ENCODE measurements around the gene GORAB.

Gene GORAB

DNA sequence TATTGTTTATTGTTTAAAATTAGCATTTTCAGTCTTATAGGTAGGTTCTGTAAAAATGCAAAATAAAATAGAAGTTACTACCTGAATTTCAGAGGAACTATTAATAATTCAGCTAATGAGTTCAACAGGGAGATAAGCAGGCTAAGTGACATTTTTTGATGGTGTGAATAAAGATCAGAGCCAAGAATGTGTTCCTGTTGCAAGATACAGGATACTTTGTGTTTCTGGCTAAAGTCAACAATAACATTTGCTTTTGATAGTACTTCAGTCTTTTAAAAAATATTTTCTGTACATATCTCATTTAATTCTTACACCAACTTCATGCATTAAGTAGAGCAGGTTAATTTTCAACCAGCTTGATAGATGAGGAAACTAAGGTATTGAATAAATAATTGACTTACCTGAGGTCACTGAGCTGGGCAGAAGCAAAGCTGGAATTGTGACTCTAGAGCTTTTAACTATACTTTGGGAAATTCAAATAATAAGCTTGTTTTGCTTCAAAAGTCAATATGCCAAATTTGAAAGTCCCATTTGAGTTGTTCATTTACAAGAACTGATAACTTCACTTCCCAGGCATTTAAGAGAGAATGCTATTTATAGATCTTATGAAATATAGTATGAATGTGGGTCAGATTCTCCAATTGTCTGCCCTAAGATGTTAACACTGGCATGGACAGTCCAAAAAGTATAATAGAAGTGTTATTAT is 6.0 kb downstream of the GORAB start:
- H3K4me3 ChIP-seq (ENCODE audit: low read depth, low read length): no peak overlapping the region
- no peak for TF ChIP-seq CTCF (IDR thresholded peaks at IDR 0.05; ENCODE audit: borderline replicate concordance, insufficient read depth, low read depth, low read length)

DNA sequence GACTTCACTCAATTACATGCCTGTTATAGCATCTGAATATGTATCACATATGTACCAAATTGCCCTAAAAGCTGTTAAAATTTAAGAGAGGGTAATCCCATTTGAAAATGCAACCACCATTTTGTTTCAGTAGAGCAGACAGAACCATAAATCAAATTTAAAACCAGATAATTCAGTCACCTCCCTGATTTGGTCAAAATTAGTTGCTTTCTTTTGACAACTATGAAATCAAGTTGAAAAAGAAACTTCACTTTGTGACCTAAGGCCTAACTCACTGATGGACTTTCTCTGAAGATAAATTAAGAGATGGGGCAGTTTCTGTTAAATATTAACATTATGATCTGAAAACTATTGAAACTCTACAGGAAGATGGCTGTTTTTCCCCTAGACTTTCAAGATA is 6.7 kb downstream of the GORAB start:
- TF ChIP-seq CTCF (IDR thresholded peaks at IDR 0.05; ENCODE audit: borderline replicate concordance, insufficient read depth, low read depth, low read length): no peak
- no peak overlapping the region for H3K4me3 ChIP-seq (ENCODE audit: low read depth, low read length)

GRCh38 chr1:170539154-170539553 is 7.2 kb downstream of the GORAB start:
- H3K4me3 ChIP-seq (ENCODE audit: low read depth, low read length): no peak overlapping the region
- TF ChIP-seq CTCF (IDR thresholded peaks at IDR 0.05; ENCODE audit: borderline replicate concordance, insufficient read depth, low read depth, low read length): no peak

DNA sequence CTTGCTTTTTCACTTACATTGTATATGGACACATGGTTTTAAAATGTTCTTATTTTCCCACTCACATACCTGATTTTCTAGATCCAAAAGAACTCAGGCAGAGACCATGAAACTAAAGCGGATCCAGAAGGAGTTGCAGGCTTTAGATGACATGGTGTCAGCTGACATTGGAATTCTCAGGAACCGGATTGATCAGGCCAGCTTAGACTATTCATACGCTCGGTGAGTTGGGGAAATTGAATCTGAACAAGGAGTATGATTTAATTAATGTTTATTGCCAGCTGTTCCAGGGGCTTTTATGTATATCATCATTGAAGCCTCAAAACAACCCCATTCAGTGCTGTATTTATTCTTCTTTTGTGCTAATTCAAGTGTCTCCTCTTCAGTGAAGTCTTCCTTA is 12.7 kb downstream of the GORAB start:
- no peak for TF ChIP-seq CTCF (IDR thresholded peaks at IDR 0.05; ENCODE audit: borderline replicate concordance, insufficient read depth, low read depth, low read length)

GRCh38 chr1:170545476-170545875 is 13.5 kb downstream of the GORAB start:
- no peak for TF ChIP-seq CTCF (IDR thresholded peaks at IDR 0.05; ENCODE audit: borderline replicate concordance, insufficient read depth, low read depth, low read length)
- no peak overlapping the region for H3K4me3 ChIP-seq (ENCODE audit: low read depth, low read length)

More for the DNA sequence above, 12.7 kb downstream of the GORAB start:
- H3K4me3 ChIP-seq (ENCODE audit: low read depth, low read length): no peak overlapping the region

DNA sequence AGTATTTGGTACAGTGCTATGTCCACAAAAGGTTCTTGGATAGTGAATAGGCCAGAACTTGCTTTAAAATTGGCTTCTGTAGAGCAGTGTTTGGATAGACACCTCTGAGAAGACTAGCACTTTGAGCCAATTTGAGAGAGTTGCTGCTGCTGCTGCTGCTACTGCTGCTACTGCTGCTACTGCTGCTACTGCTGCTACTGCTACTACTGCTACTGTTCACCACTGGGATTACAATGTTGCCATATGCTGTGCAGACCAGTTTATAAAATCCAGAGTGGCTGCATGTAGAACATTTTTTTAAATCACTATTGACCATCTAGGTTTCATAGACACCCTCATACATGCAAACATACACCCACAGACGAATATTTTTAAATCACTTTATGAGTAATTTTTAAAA is 15.3 kb downstream of the GORAB start:
- no peak overlapping the region for H3K4me3 ChIP-seq (ENCODE audit: low read depth, low read length)
- TF ChIP-seq CTCF (IDR thresholded peaks at IDR 0.05; ENCODE audit: borderline replicate concordance, insufficient read depth, low read depth, low read length): no peak

DNA sequence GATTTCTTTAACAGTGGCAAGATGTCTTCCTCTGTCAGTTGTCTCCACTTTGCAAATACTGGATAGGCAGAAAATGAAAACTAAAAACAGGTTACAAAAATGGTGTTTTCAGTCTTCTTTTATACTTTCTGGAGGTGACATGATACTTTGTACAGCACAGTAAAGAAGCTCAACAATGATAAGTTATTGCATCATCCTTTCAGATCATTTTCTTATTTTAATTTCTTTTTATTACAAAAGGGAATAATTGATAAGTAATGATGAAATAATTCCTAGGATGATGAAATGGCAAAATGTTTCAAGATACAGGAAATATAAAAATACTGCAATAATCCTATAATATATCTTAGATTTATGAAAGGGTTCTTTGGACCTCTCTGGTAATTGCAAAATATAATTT is 16.5 kb downstream of the GORAB start:
- no peak for TF ChIP-seq CTCF (IDR thresholded peaks at IDR 0.05; ENCODE audit: borderline replicate concordance, insufficient read depth, low read depth, low read length)
- H3K4me3 ChIP-seq (ENCODE audit: low read depth, low read length): no peak overlapping the region
